Right ventricle myocardium superior (tissue), 1 donor: ENCODE measurements around the gene CAMK2G. TPM values are rescaled to one million over a fixed set of nuclear protein-coding genes. Genes with fewer than 3 reads are reported as not detected.
A peak's percentile ranks its signal among the peaks of the same experiment; 100 is the strongest.

Experiments used
- ATAC-seq: fragments of 200-7000 bp; cut with Tn5 transposase; one replicate; pipeline ENCODE4 v1.9.1; 2020; ENCODE audit warnings: mild to moderate bottlenecking; ENCODE audit not compliant: poor library complexity
- DNase-seq: peaks from one replicate; pipeline ENCODE4 v3.0.0-alpha.2; 2020
- intact Hi-C: fragments of 100-400 bp; cut with DNase I; formaldehyde crosslinking; loops from one replicate; pipeline ENCODE4 v1.11.2; 2022
- total RNA-seq: library from RNA; stranded (reverse); fragmentation: NEBNext Ultra II Directional; extraction: Animal tissue kit (Norgen Biotek cat#: 25700); gene quantifications from one replicate; pipeline ENCODE4 v1.2.1, GENCODE V29; 2021
- donor health status: DM: no; HTN: yes; CAD: no; lungs with severe emphysema.

Gene CAMK2G
- total RNA-seq, 1 donor from 2014 or later, result 11.2 TPM

DNA sequence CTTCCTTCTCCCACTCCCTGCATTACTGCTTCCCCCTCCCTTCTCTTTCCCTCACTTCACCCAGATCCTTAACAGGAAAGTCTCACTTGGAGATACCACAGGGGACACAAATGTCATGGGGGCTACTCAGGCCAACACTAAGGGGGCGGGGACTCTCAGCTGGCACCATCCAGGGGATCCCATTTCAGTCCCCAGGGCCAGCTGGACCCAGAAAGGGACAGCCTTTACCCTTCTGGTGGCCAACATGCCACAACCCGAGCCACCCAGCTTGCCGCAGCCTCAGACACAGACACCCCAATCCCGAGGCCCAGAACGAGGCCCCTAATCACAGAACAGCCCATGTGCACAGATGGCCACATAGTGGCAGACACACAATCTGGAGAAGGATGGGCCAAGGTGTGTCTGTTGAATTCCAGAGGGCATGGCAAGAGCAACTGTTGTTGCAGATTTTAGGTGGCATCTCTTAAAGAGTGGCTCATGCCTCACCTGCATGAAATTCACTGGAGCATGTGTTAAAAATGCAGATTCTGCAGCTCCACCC is 5.6 kb downstream of the CAMK2G start:
- ATAC-seq (no peak), DNase-seq (no peak)
- intact Hi-C loops, result no loop called here

DNA sequence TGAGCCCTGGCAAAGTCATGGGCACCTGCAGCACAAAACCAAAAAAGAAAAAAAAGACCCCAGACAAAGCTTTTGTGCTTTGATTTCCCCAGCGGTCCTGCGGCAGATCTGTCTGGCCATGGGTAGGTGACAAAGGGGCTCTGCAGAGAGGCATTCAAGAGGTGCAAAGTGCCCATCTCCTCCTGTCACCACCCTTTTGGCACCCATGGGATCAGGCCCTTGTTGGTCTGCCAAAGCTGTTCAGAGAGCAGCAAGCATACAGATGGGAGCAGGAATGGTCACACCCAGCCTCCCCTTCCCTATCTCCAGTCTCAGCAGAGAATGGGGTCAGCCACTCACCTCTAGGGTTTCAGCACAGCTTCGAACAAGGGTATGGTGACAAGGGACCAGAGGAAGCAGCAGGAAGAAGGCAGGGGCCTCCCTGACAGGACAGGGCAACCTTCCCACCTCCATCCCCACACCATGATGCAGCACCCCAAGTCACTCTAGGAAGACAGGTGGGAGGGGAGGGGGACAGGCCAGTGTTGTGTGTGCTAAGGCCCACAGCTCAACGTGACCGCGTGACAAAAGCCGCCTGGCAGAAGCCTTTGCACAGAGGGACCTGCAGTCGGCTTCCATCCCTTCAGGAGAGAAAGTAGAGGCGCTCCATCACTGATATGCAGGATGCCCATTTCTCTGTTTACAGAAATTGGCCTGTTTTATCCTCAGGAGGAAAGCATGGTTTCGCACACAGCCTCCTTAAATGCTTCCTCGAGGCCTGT is 6.3 kb downstream of the CAMK2G start:
- peak; percentile 82 for ATAC-seq
- intact Hi-C loops, result no loop called here
- no peak for DNase-seq

DNA sequence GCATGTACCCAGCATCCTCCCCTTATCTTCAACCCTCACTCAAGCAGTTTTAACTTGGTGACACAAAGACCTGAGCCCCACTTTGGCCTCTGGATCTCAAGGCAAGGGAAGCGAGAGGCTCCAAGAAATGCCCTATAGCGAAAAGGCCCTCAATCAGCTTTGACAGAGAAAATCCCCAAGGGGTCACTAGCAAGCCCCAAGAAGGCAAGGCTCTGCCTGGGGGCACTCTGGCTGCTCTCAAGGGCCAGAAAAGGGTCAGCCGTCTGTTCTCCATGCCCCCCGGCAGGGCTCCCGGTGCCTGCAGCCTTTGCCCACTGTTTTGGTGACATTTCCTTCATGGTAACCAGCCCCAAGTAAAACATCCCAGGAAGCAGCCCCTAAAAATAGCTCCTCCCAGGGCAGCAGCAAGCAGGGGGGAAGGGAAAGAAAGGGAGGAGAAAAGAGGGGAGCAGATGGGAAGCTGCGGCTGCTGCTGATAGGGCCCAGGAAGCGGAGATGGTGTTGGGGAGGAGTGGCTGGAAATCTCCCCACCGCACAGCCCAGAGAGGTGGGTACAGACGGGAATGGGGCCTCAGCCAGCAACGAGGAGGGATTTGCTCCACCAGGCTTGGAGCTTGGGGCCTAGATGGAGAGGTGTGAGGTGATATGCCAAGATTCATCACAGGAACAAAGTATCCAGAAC is 7.1 kb downstream of the CAMK2G start:
- intact Hi-C loops, result no loop called here
- DNase-seq (no peak), ATAC-seq (peak; percentile 39)

DNA sequence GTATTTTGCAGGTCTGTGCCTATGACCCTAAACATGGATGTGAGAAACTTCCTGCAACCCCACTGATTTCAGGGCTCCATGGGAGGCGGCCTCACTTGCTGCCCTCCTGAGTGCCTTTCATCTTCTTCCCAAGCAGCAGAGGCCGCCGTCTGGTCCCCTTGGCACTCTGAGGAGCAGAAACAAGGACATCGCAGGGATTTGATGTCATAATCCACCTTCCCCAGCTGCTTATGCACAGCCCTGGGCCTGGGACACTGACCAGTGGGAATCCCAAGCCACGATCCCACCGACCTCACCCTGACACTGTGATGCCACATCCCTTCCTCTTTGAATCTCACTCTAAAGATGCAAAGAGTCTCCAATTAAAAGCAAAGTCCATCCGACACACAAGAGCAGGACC is 7.7 kb downstream of the CAMK2G start:
- intact Hi-C loops, result no loop called here
- no peak for DNase-seq
- no peak for ATAC-seq

DNA sequence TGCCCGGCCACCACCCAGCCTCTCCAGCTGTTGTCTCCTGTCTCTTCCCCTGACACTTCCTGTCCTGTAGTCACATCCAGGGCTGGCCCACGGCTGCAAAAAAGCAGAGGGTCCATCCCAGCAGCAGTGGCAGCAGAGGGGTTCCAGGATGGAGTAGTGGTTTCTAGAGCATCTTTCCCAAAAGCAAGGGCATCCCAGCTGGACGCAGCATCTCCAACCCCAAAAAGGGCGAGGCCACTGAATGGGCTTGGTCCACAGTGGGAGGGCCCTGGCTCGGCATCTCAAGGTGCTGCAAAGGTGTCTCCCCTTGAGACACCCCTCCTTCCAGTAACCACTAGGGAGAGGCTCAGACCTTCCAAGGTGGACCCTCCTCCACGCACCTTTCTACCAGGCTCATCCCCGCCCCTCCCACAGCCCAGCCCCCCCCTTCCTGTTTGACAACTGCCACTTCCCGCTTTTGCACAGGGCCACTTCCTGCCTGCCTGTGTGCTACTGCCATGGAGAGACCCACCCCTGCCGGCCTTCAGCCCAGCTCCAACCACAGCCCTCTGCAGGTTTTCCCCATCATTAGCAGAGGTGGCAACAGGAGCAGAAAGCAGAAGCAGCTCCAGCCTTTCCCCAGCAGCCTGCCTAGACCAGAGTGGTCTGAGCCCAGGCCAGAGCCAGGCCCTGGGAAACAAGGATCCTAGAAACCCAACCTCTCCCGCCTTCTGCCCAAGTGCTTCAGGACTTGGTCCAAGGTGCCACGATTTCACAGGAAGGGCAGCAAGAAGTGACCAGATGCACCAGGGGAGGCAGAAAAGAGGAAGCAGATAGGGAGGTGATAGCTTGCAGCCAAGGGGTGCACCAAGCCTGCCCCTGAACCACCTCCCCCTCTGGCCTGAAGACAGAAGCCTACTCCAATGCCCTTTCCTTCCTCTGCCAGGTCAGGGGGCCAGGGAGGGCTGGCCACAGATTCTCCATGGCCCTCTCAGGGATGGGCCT is 8.6 kb downstream of the CAMK2G start:
- intact Hi-C loops, result no loop called here
- ATAC-seq, result peak; percentile 43
- peak; percentile 75 for DNase-seq

DNA sequence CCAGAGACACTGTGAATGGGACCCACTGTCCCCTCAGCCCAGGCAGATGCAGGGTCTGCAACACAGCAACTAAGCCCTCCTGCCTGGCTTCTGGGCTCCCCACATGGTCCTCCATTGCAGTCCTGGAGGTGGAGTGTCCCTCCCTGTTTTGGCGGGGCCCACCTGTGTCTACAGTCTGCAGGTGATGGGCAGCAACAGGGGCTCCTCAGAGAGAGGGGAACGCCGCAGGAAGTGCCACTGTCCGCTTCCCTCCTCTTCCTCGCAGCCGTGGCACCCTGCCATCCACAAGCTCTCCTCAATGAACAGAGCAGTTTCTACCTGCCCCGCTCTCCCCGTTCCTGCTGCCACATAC is 9.3 kb downstream of the CAMK2G start:
- DNase-seq (no peak), ATAC-seq (no peak)
- intact Hi-C loops, result no loop called here

DNA sequence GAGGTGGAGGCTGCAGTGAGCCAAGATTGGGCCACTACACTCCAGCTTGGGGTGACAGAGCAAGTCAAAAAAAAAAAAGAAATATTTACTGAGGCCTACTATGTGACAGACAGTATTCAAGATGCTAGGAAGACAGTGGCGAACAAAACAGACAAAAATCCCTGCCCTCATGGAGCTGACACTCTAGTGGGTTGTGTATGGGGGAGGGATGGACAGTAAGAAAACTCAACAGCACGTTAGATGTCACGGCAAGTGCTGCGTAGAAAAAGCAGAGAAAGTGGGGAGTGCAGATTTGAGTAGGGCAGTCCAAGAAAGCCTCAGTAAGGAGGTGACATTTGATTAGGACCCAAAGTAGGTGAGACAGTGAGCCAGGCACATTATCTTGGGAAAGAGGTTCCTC is 10.1 kb downstream of the CAMK2G start:
- intact Hi-C loops, result no loop called here
- DNase-seq (no peak), ATAC-seq (no peak)

DNA sequence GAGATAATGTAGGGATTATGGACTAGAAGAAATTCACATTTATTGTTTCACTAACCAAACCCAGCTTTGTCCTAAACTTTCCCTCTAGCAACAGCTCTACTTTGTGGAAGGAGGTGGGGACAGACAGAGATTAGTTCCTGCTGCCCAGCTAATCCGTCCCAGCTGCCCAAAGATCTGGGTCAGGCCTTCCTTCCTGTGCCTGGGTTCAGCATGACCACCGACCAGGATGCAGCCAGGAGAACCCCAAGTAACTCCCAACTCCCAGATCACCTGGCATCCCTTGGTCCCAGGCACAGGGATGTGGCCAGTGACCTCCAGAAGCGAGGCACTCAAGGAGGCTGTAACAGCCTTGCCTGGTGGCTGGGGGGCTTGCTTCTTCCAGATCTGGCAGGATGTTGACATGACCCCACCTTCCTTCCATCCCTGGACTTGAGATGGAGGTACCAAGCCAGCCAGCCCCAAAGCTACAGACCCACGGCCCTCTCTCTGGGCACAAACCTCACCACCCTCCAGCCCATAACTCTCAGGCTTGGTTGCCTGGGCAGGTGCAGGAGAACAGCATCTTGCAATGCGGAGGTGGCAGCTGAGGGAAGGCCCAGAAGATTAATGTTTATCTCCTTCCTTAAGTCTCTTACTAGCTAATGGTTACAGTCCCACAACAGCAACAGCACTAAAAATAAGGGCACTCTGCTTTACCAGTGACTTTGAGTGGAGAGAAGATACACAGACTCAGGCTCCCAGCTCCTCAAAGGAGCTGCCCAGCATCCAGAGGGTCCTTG is 11.1 kb downstream of the CAMK2G start:
- no peak for DNase-seq
- ATAC-seq, result no peak
- intact Hi-C loops, result no loop called here

DNA sequence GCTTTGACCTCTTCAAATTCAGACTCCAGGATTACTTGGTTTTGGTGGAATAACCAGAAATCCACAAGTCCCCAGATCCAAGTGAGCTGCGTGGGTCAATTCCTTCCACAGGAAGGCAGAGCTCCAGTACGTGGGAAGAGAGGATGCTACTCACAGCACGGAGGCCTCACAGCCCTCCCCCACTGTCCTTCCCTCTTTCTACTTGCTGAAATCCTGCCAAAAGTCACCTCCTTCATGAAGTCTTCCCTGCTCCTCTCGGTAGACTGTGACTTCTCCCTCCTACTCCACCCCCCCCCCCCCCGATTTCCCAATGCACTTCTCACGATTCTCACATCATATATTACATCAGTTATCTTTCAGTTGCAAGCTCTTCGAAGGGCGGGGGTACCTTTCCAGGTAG is 12.3 kb downstream of the CAMK2G start:
- intact Hi-C loops, result no loop called here

DNA sequence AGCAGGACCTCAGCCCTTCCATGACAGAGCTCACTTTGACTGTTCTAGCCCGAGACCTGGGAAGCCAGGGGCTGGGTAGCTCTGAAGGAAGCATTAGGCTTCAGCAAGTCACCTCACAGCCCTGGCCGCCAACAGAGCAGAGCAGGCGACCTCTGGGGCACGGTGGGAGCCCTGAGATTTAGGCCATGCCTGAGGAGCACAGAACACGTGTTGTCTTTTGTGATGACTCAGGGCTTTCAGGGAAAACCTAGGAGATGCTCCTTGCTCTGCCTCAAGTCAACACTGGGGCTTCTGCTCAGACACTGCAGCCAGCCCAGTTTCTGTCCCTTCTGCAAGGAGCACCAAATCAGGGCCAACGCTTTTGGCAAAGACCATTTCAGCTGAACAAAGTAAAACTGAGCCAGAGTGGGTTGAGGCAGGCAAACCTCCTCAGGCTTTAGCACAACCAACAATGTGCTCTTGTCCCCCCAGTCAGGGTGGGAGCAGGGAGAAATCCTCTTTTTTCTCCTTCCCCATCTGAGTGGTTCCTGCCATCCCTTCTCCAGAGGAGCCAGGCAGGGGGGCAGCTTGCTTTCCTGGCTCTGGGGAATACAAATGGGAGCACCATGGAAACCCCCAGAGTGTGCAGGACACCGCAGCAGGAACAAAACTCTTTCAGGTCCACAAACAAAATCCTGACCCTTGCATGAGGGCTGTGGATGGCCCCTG is 14.4 kb downstream of the CAMK2G start:
- no peak for ATAC-seq

More for the DNA sequence above, 12.3 kb downstream of the CAMK2G start:
- no peak for ATAC-seq
- no peak for DNase-seq

DNA sequence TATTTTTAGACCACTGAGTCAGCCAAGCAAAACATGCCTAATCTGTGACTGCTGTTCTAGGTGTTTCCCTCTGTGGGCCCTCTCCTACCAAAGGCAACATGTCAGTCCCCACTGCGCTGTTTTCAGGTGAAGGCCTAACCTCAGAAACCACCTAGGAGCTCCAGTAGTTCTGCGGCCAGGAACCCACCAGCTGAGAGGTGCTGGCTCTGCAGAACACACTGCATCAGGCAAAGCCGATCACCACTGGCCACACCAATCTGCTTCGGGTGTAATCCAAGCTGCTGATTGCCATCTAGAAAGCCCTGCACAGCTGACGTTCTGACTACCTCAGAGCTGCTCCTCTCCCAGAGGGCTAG is 14.9 kb downstream of the CAMK2G start:
- no peak for ATAC-seq

More for the DNA sequence above, 14.4 kb downstream of the CAMK2G start:
- intact Hi-C loops, result no loop called here
- DNase-seq, result no peak

DNA sequence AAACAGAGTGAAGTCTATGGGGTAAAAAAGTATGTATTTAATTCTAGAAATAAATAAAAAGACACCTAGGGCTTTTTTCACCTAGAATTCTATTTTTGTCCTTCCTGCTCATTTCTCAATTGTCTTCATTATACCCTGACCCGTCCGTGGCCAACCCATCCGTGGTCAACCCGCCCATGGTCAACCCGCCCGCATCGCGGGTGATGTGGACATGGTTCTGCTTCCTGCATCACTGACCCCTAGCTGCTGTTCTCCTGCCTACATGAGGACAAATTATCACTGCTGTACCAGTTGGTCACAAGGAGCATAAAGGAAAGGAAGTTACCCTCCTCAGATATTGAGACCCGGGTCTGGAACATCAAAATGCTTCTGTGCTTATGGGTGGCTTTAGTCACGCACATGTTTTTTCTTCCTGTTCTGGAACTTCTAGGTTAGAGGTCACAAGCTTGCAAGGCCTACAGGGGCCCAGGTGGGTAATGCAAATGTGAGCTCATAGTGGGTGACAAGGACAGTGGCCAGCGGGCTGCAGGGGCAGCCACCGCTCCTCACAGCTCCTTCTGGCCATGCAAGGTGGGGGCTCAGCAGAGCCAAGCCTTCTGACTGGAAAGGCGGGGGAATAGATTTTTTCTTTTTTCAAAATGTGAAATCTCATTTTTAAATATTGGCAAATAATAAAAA is 15.5 kb downstream of the CAMK2G start:
- ATAC-seq, result no peak

More for the DNA sequence above, 14.9 kb downstream of the CAMK2G start:
- DNase-seq, result no peak
- intact Hi-C loops, result no loop called here

DNA sequence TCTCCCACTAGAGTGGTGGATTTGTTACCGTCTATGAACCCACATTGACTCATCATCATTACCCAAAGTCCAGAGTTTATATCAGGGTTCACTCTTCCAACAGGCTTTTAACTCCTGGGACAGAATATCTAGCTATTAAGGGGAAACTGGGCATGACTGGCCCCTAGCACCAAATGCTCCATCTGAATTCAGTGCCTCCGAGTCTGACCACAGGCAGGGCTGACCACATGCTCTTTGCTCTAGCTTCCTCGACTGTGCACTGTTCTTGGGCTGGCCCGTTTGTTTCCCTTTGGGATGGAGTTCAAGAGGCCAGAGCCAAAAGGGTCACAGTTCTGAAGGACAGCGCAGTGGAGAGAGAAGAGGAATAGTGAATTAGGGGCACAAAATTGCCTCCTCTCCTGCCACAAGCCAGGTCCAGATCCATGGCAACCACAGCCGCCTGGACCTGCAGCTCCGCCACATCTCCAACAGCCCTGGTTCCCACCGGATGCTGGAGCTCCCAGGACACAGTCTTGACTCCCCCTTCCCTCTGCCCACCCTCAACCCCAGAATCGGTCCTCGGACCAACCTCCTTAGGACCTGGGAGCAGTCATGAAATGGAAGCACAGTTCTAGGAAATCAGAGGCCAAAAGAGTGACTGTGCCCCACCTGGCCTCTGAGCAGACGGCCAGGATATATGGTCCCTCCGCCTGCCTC is 16.2 kb downstream of the CAMK2G start:
- ATAC-seq (no peak), DNase-seq (no peak)
- intact Hi-C loops, result no loop called here

More for the DNA sequence above, 15.5 kb downstream of the CAMK2G start:
- intact Hi-C loops, result no loop called here
- no peak for DNase-seq

DNA sequence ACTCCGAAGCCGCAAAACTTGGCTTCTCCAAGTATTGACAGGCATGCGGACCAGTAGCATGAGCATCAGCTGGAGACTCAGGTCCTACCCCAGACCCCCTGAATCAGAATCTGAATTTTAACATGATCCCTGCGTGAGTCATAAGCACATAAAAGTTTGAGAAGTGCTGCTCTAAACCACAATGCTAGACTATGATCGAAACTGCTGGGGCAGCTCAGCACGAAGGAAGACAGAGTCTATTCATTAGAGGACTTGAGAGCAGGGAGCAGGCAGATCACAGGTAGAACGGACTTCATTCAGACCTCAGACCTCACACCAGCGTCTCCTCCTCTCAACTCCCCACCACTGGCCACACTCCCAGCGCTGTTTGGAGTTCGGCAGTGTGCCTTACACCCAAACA is 16.9 kb downstream of the CAMK2G start:
- no peak for DNase-seq
- ATAC-seq, result no peak
- intact Hi-C loops, result no loop called here

DNA sequence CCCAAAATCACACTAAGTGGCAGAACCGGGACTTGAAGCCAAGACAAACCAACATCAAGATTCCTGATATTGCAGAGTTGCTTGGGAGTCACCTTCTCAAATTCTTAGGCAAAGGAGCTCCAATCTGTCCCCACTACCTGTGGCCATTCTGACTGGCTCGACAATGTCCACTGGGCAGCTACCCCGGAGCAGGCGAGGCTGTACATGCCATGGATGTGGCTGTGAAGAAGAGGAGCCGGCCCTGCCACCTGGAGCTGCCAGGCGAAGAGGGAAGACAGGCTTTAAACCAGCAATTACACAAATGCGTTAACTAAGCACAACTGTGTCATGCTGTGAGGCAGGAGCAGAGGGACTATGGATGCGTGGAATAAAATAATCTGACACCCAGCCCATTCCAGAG is 18.1 kb downstream of the CAMK2G start:
- intact Hi-C loops, result no loop called here
- no peak for DNase-seq
- ATAC-seq, result no peak

DNA sequence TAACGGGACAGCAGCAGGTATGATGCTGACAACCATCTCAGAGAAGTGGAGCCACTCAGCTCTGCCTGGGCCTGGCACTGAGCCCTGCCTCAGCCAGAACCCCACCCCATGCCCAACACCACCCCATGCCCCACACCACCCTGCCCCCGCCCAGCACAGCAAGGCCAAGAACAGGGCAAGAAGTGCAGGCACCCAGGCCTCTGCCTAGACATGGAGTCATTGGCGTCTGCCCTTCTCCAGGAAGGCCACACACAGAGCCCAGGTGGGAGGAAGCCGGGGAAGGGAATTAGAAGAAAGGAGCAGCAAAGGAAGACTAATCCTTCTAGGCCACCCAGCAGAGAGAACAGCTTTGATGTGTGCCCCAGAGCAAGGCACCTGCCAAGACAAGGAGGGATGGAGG is 18.9 kb downstream of the CAMK2G start:
- ATAC-seq (no peak), DNase-seq (no peak)
- intact Hi-C loops, result no loop called here

DNA sequence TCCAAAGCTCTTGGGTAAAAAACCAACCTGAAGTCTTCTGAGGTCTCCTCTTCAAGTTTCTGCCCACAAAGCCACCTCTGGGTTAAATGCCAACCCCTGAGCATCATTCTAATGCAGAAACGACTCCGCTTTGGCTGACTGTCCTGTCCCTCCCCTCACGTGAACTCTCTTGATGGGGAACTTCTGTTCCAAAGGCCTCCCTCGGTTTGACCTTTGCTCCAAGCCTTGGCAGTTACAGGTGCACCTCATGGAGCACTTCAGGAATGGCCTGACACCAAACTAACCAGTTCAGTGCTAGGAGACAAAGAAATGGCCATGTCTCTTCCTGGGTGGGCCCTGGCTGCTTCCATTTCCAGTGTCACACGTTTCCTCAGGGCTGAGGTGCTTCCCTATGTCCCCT is 20.0 kb downstream of the CAMK2G start:
- DNase-seq, result no peak
- intact Hi-C loops, result no loop called here
- ATAC-seq, result no peak
